ENCODE measurements around the gene CUBN.

Gene CUBN

GRCh38 chr10:16905320-16905719 lies 224.3 kb downstream of the CUBN start:
- DNase-seq = no peak

DNA sequence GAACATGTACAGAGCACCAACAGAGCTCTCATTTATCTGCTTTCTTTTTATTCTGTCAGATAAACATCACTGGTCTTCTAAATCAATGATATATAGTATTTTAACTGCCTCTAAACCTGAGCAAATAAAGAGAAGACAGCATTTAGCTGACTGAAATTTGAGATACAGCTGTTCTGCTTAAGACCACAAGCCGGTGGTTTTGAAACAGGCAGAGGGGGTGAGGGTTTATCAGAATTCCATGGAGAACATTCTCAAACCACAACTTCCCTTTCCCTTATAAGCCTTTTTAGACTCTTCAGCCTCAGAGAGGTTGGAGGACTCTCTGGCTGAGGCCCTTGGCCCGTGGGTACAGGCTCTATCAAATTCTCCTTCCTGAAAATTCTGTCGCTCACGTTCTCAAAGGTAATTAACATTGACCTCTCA lies 225.0 kb downstream of the CUBN start:
- no peak for DNase-seq

- DNase-seq = no peak
These were observed 225.6 kb downstream of the CUBN start for GRCh38 chr10:16904049-16904448.

- DNase-seq = no peak
These were observed 227.0 kb downstream of the CUBN start for GRCh38 chr10:16902606-16903005.

GRCh38 chr10:16901106-16901505 lies 228.5 kb downstream of the CUBN start:
- DNase-seq = no peak

DNA sequence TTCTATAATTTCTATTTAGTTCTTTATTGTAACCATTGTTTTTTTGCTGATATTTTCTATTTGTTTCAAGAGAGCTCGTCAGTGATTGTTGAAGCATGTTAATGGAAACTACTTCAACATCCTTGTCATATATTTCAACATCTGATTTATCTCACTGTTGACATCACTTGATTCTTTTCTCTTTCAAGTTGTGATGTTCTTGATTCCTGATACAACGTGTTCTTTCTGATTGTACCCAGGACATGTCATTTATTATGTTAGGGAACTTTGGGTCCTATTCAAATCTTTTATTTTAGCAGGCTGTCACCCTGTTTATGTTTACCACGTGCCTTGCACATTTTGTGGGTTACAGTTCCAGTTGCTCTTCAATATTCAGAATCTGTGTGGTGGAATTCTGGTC lies 232.6 kb downstream of the CUBN start:
- no peak for DNase-seq

DNA sequence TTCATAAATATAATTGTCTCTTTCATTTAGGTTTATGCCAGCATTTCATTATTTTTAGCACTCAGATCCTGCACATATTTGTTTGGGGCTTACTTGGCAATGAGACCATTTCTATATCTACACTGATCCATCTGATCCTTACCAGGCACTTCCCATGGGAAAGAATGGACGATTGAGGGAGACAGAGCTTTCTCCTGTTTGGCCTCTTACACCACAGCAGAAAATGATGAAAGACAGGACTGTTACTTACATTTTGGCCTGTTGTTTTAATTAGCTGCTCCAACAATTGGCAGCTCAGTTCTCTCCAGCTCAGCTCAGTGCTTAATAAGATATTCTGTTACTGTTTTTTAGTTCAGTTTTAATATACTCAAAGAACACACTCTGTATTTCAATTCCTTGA lies 234.8 kb downstream of the CUBN start:
- DNase-seq = no peak

- peak; percentile 18 for DNase-seq
These were observed 235.9 kb downstream of the CUBN start for GRCh38 chr10:16893664-16894063.

GRCh38 chr10:16891375-16892313 lies 238.0 kb downstream of the CUBN start:
- DNase-seq = no peak

DNA sequence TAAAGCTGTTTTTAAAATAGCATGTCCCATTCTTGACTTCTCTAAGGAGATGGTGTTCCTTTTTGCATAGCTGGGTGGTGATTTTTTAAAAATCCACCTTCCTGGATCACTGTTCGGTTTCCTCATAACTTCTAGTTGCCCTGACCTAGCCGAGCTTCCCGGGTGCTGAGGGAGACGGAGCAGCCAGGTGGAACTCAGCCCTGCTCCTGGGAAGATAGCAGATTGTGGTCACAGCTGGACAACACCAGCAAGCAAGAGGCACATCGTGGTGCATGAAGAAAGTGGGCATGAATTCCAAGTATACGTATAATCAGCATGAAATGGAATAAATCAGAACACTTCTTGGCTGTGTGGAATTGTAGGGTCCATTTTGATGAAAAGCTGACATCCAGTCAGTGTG lies 238.9 kb downstream of the CUBN start:
- no peak for DNase-seq

GRCh38 chr10:16887565-16887964 lies 242.0 kb downstream of the CUBN start:
- no peak for DNase-seq

DNA sequence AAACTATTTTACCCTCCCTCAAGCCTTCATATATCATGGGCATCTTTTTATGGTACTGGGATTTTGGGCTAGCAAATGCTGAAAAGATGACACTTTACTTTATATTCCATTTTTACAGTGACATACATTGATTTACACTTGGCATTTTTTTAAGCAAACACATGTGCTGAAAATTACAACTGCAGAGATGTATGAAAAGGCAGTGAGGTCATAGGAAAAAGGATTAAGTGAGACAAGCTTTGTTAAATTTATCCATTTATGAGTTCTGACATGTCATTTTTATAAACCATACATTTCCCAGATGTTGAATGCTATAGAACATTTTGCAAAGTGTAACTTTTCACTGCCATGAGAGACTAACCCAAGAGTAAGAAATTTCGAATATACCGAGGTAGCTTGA lies 243.6 kb downstream of the CUBN start:
- DNase-seq = no peak

- no peak for DNase-seq
These were observed 245.1 kb downstream of the CUBN start for GRCh38 chr10:16884497-16884896.

- no peak for DNase-seq
These were observed 246.5 kb downstream of the CUBN start for GRCh38 chr10:16883084-16883483.

DNA sequence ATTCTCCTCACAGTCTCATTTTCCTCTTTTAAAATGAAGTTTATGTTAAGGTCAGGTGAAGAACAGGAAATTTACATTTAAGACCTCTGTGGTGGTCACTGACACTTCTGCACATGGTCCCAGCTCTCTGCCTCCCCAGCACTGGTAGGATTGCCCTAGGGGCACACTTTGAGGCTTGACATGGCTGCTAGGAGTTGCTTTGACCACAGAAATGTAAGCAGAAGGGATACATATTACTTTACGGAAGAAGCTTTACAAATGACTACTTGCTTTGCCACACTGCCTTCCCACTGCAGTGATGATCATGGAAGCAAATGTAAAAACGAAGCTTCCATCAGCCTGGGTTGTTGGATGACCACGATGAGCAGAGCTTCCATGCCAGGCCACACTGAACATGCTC lies 259.3 kb downstream of the CUBN start:
- DNase-seq = no peak

- DNase-seq = no peak
These were observed 261.6 kb downstream of the CUBN start for GRCh38 chr10:16867990-16868389.

- no peak for DNase-seq
These were observed 262.1 kb downstream of the CUBN start for GRCh38 chr10:16867556-16867955.

- DNase-seq = no peak
These were observed 262.9 kb downstream of the CUBN start for GRCh38 chr10:16866541-16867275.

DNA sequence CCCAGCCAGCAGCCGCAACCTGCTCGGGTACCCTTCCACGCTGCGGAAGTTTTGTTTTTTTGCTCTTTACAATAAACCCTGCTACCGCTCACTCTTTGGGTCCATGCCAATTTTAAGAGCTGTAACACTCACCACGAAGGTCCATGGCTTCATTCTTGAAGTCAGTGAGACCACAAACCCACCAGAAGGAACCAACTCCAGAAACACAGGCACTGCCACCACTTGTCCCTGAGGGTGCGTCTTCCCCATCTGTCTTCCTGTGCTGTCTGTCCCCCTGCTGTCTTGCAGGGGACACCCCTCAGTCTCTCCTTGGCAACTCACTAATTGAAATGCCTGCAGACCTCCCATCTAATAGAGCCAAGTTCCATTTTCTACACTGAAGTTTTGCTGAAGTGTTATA lies 263.8 kb downstream of the CUBN start:
- no peak for DNase-seq

DNA sequence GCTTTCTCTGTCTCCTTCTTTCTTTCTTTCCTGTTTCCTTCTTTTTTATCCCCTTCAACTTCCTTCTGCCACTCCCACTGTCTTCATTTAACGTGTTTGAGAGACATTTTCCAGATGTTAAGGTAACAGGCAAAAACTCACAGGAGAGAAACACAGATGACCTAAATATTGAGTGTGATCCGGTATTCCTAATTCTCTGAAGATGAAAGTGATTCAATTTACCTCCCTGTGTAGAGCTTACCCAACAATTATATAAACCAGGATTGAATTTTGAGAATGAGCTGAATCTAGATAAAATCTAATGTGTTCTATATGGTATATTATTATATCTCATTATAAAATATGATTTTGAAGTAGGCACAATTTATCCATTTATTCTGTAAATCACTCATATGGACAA lies 265.8 kb downstream of the CUBN start:
- DNase-seq = no peak

GRCh38 chr10:16857419-16857818 lies 272.2 kb downstream of the CUBN start:
- DNase-seq = no peak

- no peak for DNase-seq
These were observed 273.0 kb downstream of the CUBN start for GRCh38 chr10:16856567-16856966.

GRCh38 chr10:16856092-16856491 lies 273.5 kb downstream of the CUBN start:
- no peak for DNase-seq

DNA sequence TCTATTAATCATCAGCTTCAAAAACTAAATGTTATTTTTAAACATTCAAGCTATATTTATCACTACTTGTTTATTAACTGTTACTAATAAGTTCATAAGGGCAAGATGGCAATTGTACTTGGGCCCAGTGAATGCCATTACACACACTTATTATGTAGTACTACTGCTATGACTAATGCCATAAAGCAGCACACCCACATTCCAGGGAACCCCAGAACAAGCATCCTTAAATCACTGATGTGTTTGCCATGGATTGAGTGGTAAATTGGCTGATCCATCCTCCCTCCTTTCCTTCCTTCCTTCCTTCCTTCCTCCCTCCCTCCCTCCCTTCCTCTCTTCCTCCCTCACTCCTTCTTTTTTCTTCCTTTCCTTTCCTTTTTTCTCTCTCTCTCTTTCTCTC lies 275.0 kb downstream of the CUBN start:
- DNase-seq = no peak
